HG03342 (cell line): ENCODE data around the gene CASP10.
"Not testable (repeated sequence)": the region's sequence is repeated elsewhere in the genome, so short reads cannot be mapped to it uniquely, and the experiment has no call there.

Experiments
- ATAC-seq: cut with Tn5 transposase; IDR thresholded peaks from one replicate; pipeline ENCODE4 v1.9.1; 2021; ENCODE audit warnings: mild to moderate bottlenecking, moderate library complexity; ENCODE audit not compliant: unreplicated experiment

CASP10 gene

GRCh38 chr2:201154615-201155399 is 28.1 kb upstream of the CASP10 start:
- no peak for ATAC-seq

DNA sequence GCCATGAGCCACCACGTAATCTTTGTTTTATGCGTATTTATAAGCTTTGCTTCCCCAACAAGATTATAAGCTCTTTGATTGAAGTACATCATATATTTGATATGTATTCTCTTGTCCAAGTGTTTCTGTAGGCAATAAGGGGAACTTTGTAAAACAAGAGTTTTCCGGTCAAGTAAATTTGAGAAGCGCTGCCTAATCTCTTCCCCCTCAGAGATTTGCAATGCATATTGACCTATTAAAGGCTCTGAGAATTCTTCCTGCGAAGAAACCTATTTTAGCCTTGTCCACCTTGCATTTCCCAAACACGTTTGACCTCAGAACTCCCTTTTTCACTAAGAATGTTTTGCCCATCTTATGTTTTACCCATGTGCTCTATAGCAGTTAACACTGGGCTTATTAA is 26.9 kb upstream of the CASP10 start:
- ATAC-seq = no peak

DNA sequence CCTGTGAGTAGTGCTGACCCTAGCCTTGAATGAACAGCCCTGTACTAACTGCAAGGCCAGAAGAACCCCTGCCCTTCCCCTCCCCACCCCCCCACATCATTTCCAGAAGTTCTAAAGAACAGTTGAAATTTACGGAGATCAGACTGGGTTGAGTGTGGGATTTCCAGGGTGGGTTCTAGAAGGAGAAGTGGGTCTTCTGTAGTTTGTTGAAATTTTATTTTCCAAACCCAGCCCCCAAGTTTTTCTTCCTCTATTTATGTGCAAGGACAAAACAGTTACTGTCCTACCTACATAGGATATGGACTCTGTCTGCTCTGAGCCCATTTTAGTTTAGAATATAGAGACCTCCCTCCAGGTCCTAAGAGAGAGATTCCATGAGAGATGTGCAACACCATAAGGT is 26.3 kb upstream of the CASP10 start:
- ATAC-seq = no peak

DNA sequence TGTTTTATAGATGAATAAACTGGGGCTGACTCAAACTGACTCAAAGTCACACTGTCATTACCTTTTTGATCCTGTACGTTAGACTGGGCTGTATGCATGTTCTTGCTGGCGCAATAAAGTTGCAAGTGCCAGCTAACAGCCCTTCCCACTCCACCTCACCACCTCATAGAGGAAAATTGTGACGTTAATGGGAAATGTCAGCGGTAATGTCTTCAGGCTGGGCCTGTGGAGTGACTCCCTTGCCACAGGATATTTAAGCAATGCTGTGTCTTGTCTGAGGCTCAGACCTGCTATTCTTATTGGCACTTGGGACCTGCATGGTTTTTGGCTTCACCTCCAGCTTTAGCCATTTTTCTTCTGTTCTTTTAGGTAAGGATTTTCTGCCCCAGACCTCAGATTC is 25.2 kb upstream of the CASP10 start:
- ATAC-seq = peak; percentile 23

DNA sequence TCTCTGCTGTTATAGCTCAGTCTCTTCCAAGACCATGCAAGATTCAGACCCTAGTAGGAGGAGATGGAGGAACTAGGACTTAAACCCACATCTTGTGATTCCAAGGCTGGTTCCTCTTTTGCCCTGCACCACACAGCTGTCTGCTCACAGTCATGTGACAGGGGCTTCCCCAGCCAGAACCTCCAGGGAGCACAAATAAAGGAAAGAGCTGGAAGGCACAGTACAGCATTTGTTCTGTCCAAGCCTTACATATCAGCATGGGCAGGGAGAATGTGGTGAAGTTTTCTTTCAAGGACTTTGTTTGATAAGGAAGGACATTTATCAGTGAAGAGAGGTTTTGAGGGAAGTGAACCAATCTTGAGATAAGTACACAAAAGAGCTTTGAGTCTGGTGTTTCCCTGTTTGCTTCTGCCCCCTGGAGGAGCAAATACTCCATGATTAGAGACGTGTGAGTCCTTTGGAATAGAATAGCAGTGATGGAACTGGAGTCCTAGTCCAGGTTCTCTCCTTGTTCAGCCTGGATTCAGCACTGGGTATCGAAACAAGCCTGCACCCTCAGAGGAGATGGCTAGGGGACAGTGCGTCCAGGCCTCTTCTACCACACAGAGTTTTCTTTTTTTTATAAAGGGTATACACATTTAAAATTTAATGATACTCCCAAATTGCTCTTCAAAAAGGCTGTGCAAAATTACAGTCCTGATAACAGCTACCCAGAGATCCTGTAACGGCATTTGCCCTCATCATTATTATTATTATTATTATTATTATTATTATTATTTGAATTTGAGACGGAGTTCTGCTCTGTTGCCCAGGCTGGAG is 24.6 kb upstream of the CASP10 start:
- ATAC-seq = peak; percentile 97

DNA sequence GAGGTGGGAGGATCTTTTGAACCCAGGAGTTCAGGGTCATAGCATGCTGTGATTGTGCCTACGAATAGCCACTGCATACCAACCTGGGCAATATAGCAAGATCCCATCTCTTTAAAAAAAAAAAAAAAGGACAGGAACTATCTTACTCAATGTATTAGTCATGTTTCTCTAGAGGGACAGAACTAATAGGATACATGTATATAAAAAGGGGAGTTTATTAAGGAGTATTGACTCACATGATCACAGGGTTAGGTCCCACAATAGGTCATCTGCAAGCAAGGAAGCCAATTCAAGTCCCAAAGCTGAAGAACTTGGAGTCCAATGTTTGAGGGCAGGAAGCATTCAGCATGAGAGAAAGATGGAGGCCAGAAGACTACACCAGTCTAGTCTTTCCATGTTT is 18.8 kb upstream of the CASP10 start:
- ATAC-seq = no peak

DNA sequence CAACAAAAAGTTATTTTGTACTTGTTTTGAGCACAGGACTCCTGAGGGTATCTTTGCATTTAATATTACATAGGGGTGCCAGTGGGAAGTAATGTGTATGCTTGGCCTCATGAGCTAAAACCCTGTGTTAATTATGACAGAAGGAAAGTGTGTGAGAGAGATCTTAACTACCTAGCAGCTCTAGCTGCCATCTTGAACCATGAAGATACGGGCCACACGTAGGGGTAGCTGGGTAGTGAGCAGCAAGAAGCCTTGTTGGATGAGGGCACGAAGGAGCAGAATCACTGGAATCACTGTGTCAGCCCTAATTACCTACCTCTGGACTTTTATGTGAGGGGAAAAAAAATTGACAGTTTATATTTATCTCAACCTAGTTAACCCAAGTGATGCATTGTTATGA is 15.4 kb upstream of the CASP10 start:
- no peak for ATAC-seq

DNA sequence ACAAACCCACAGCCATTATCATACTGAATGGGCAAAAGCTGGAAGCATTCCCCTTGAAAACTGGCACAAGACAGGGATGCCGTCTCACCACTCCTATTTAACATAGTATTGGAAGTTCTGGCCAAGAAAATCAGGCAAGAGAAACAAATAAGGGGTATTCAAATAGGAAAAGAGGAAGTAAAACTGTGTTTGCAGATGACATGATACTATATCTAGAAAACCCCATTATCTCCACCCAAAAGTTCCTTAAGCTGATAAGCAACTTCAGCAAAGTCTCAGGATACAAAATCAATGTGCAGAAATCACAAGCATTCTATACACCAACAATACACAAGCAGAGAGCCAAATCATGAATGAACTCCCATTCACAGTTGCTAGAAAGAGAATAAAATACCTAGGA is 14.4 kb upstream of the CASP10 start:
- not testable (repeated sequence) for ATAC-seq

DNA sequence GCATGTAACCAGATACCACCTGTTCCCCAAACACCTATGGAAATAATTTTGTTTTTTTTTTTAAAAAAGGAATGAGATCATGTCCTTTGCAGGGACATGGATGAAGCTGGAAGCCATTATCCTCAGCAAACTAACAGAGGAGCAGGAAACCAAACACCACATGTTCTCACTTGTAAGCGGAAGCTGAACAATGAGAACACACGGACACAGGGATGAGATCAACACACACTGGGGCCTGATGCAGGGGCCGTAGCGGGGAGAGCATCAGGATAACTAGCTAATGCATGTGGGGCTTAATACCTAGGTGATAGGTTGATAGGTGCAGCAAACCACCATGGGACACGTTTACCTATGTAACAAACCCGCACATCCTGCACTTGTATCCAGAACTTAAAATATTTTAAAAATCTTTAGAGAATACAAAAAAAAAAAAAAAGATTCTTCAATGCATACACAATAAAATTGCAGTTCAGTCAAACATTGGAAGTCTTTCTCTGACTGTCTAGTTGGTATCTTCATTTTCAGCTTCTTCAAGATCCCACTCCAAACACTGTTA is 11.6 kb upstream of the CASP10 start:
- no peak for ATAC-seq

DNA sequence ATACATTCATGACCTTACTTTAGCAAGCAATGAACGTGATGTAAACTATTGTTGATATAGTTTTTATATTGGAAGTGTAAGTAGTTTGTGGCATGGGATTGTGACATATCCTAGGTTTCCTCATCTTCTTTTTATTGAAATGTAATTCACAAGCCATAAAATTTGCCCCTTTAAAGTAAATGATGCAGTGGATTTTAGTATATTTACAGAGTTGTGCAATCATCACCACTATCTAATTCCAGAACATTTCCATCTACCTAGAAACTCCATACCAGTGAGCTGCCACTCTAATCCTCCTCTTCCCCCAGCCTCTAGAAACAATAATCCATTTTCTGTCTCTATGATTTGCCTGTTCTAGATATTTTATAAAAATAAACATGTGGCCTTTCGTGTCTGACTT is 10.7 kb upstream of the CASP10 start:
- ATAC-seq = no peak

- no peak for ATAC-seq
Observed at GRCh38 chr2:201174687-201175086, 8.3 kb upstream of the CASP10 start.

DNA sequence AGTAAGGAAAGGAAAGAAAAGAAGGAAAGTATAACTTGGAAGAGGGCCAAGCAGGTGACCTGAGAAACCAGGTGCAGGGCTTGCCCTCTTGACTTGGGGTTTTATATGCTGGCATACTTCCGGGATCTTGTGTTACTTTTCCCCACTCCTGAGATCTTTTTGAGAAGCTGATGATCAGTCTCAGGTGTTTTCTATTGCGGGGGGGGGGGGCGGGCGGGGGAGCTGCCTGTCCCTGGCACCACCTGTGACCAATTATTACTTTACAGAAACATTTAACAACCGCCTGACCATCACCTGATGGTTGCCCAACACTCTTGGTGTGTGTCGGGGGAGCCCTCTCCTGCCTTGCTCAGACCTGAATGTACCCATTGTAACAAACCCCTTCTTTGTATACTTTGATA is 6.9 kb upstream of the CASP10 start:
- ATAC-seq = no peak

GRCh38 chr2:201180010-201180409 is 2.9 kb upstream of the CASP10 start:
- ATAC-seq = no peak

DNA sequence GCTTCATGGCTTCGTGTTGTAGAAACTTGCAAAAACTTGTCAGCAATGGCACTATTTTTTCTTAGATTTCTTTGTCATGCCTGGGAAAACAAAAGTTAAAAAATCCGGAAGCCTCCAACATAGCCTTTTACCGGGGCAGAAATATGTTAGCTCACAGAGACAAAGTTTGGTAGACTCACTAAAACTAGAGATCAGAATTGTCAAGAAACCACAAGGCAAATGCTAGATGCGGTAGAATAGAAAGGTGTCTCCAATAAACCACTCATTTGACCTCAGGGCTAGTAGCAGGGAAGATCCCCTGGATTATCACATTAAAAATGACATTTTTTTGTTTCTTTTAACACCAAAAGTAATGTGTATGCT is 405 bp downstream of the CASP10 start:
- ATAC-seq = peak; percentile 19

- not testable (repeated sequence) for ATAC-seq
Observed at GRCh38 chr2:201183835-201184234, 894 bp downstream of the CASP10 start.

GRCh38 chr2:201184248-201184647 is 1.3 kb downstream of the CASP10 start:
- ATAC-seq = not testable (repeated sequence)

GRCh38 chr2:201185863-201186262 is 2.9 kb downstream of the CASP10 start:
- no peak for ATAC-seq

DNA sequence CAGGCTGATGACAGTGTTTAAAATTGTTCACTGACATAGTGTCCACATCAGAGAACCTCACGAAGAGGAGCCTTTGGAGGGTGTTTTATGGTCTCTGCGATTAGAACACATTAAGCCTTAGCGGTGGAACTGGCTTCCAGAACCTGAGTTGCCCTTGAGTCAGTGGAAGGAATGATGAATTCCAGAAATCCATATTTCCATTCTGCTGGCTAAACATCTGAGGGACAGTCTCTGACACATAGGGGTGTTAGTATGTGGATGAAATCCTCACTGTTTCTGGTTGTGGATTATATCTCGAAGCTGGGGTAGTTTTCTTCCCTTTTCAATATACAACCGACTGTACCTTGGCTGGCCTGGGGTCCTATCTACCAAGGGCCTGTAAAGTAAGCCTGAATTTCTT is 4.0 kb downstream of the CASP10 start:
- ATAC-seq = no peak

GRCh38 chr2:201188449-201188848 is 5.5 kb downstream of the CASP10 start:
- ATAC-seq = no peak

- ATAC-seq = no peak
Observed at GRCh38 chr2:201191132-201191875, 8.4 kb downstream of the CASP10 start.

DNA sequence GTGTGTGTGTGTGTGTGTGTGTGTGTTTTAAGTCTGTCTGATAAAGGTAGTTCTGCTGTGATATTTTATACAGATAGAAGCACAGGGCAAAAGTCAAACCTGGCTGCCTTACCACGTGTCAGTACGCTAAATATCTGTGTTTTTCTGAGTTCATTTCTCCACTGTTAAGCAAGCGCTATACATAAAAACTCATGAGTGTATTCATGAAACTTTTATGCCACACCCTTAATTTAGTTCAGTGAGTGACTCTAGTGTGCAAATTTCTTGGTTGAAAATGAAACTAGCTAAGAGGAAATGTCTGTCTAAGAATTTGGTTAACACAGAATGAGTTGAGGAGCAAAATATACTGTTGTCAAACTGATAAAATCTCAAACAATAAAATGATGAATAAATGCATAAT is 11.2 kb downstream of the CASP10 start:
- peak; percentile 94 for ATAC-seq
